Measurements from ENCODE around the gene HIBCH.
"Not testable (repeated sequence)": the region's sequence is repeated elsewhere in the genome, so short reads cannot be mapped to it uniquely, and the experiment has no call there.

- not testable (repeated sequence) for TF ChIP-seq RAD21 (IDR thresholded peaks at IDR 0.05; ENCODE audit: low read length); CTCF (IDR thresholded peaks at IDR 0.05); SIN3A (IDR thresholded peaks at IDR 0.05; ENCODE audit: borderline replicate concordance, low read depth, low read length); YY1 (IDR thresholded peaks at IDR 0.05; ENCODE audit: low read depth); RXRA (IDR thresholded peaks at IDR 0.05; ENCODE audit: borderline replicate concordance, low read depth); TEAD4 (IDR thresholded peaks at IDR 0.05; ENCODE audit: borderline replicate concordance, insufficient read depth); POLR2AphosphoS5 (IDR thresholded peaks at IDR 0.05; ENCODE audit: low read depth, low read length)
Observed at GRCh38 chr2:190157613-190158528, 161.8 kb downstream of the HIBCH start.

Measured in SK-N-SH (cell line).